Activated CD4-positive, alpha-beta T cell treated with anti-CD3 and anti-CD28 coated beads for 36 hours (primary cell): Measurements from ENCODE around the gene USP21. TPM values are rescaled to one million over a fixed set of nuclear protein-coding genes. Genes with fewer than 3 reads are reported as not detected.

ENCODE experiments used
- ATAC-seq: fragments of 200-7000 bp; cut with Tn5 transposase; one replicate; pipeline ENCODE4 v1.10.0; 2021; ENCODE audit warnings: mild to moderate bottlenecking, moderate library complexity
- CTCF ChIA-PET: fragments of 350-600 bp; sonication (Branson Sonifier 250); formaldehyde crosslinking; loops from one replicate; lab custom pipeline; 2021; ENCODE audit warnings: antibody characterized with exemption; lab: Charles Lee
- POLR2A ChIA-PET: fragments of 350-600 bp; sonication (Branson Sonifier 250); formaldehyde crosslinking; loops from one replicate; lab custom pipeline; 2021; ENCODE audit warnings: antibody characterized with exemption, inconsistent platforms; lab: Charles Lee
- DNase-seq: peaks from one replicate; pipeline ENCODE4 v3.0.0-alpha.2; 2020
- H3K27ac Mint-ChIP-seq: one replicate; pipeline ENCODE4 v1.8.0; 2021; ENCODE audit warnings: mixed read lengths
- H3K27me3 Mint-ChIP-seq: one replicate; pipeline ENCODE4 v1.8.0; 2021; ENCODE audit warnings: mixed read lengths
- H3K36me3 Mint-ChIP-seq: one replicate; pipeline ENCODE4 v1.8.0; 2021; ENCODE audit warnings: low read depth, mixed read lengths
- H3K4me1 Mint-ChIP-seq: one replicate; pipeline ENCODE4 v1.8.0; 2021; ENCODE audit warnings: mixed read lengths
- H3K4me3 Mint-ChIP-seq: one replicate; pipeline ENCODE4 v1.8.0; 2021; ENCODE audit warnings: mild to moderate bottlenecking, moderate library complexity, mixed read lengths
- H3K9me3 Mint-ChIP-seq: one replicate; pipeline ENCODE4 v1.8.0; 2021; ENCODE audit warnings: low read depth, mixed read lengths
- intact Hi-C, 2 experiments: fragments of 100-400 bp; cut with DNase I in 1 of 2; cut with micrococcal nuclease in 1 of 2; formaldehyde crosslinking; loops; one replicate each; pipeline versions ENCODE4 v1.14.2 to v1.15.1; 2022 to 2024; cut with DNase I, micrococcal nuclease
- total RNA-seq, 2 experiments: library from RNA; stranded (reverse); gene quantifications; one replicate each; pipeline ENCODE4 v1.2.3, GENCODE V29; 2021

Gene USP21
- total RNA-seq, 2 experiments from 2014 or later: 25.1 to 32.0 TPM

DNA sequence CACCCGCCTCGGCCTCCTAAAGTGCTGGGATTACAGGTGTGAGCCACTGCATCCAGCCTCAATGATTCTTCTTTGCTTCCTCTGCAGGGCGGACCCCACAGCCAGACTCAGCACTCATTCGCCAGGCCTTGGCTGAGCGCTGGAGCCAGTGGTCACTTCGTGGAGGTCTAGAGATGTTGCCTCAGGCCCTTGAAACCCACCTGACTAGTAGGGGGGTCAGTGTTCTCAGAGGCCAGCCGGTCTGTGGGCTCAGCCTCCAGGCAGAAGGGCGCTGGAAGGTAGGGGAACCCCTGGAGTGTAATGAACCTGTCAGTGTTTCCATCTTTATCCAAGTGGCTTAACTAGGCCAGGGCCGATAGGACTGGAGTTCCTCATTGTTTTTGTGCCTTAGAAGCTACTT is 9.6 kb downstream of the USP21 start:
- Mint-ChIP-seq H3K4me1 (peaks cover 26% of the 10 kb centered on the region), H3K27ac (no peak overlapping the region), H3K27me3 (no peaks in the 10 kb centered on the region), H3K9me3 (no peaks in the 10 kb centered on the region), H3K36me3 (peaks cover 33% of the 10 kb centered on the region), H3K4me3 (peak overlapping the region; percentile 47)
- intact Hi-C loops: loop anchor here in 1 of 2 experiments (5.0 kb wide), 1 partner anchor 58 kb away; the partner anchor contains the start of gene TOMM40L
- POLR2A ChIA-PET: interaction anchor here (0.7 kb wide), 1 partner anchor 119 kb away, joined by 4 read pairs; no protein-coding TSS in a partner anchor
- ATAC-seq (no peak), DNase-seq (no peak)
- CTCF ChIA-PET: interaction anchor here (0.6 to 3.9 kb wide), 5 partner anchors 7 to 121 kb away, joined by 3 to 29 read pairs (median 3); partner anchors contain the start of gene B4GALT3

DNA sequence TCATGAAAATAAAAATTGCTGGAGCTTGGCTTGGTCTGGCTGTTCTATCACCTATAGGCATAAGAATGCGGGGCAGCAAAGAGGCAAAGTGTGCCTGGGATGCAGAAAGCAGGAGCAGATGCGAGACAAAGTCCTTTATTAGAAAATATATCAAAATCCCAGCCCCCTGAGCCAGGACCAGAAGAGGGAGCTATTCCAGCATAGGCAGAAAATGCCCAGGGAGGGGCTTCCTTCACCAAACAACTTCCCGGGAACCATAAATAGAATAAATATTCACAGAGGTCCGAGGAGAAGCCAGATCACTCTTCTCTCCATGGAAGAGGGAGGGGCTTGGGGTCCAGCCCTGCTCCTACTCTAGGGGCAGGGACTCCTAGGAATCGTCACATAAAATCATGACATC is 11.9 kb downstream of the USP21 start:
- peaks cover 34% of the 10 kb centered on the region for H3K4me1 Mint-ChIP-seq
- H3K27me3 Mint-ChIP-seq: no peaks in the 10 kb centered on the region
- DNase-seq (no peak), ATAC-seq (no peak)
- intact Hi-C loops: no loop called here
- no peak overlapping the region for H3K4me3 Mint-ChIP-seq
- no peak overlapping the region for H3K27ac Mint-ChIP-seq
- no peaks in the 10 kb centered on the region for H3K9me3 Mint-ChIP-seq
- POLR2A ChIA-PET: no interaction called here
- CTCF ChIA-PET: interaction anchor here (0.6 to 1.5 kb wide), 8 partner anchors 9 to 110 kb away, joined by 3 to 8 read pairs (median 3); partner anchors contain the start of gene TOMM40L
- peaks cover 37% of the 10 kb centered on the region for H3K36me3 Mint-ChIP-seq

DNA sequence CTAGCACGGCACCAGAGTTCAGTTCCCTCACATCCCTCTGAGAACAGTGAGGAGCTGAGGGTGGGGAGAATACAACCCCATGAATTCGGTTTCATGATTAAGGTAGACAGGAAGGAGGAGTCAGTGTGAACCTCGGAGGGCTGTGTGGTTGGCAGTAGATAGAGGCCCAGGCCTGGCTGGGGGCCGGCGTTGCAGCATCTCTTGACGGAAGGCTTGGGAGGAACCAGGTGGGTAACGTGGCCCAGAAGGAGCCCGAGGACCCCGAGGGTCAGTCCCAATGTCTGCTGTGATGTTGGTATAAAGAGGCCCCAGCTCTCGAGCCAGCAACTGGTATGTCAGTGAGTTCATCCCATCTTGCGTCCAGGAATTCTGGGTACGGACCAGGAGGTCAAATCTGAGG is 12.4 kb downstream of the USP21 start:
- Mint-ChIP-seq H3K9me3 (no peaks in the 10 kb centered on the region), H3K27ac (no peak overlapping the region), H3K4me1 (peaks cover 38% of the 10 kb centered on the region), H3K36me3 (peaks cover 41% of the 10 kb centered on the region), H3K27me3 (no peaks in the 10 kb centered on the region), H3K4me3 (no peak overlapping the region)
- ChIA-PET CTCF (interaction anchor here (0.9 to 1.4 kb wide), 5 partner anchors 8 to 111 kb away, joined by 3 to 7 read pairs (median 3); partner anchors contain the start of gene TOMM40L), POLR2A (interaction anchor here (0.6 kb wide), 1 partner anchor 12 kb away, joined by 3 read pairs; the partner anchor contains the start of gene USP21)
- DNase-seq (no peak), ATAC-seq (no peak)
- intact Hi-C loops: no loop called here

DNA sequence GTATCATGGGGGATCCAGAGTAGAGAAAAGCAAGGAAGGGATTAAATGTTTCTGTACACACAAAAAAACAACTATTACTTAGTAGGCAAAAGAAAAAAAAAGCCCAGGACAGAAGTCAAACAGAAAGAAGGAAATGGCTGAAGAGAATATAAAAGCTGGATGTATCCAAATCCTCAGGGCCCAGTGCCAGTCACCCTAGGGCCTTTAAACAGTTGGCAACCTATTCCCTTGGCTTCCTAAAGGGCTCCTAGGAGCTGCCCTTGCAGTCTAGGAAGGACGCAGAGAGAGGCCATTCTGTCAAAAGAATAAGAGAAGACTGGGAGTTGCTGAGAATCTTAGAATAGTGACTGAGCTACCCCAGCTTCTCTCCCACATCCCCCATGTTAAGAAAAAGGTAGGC is 13.0 kb downstream of the USP21 start:
- Mint-ChIP-seq H3K9me3 (no peaks in the 10 kb centered on the region), H3K4me1 (peaks cover 34% of the 10 kb centered on the region), H3K27ac (peak overlapping the region; percentile 51), H3K27me3 (no peaks in the 10 kb centered on the region), H3K4me3 (no peak overlapping the region), H3K36me3 (peaks cover 41% of the 10 kb centered on the region)
- DNase-seq (no peak), ATAC-seq (no peak)
- ChIA-PET POLR2A (no interaction called here), CTCF (interaction anchor here (0.7 to 0.9 kb wide), 3 partner anchors 8 to 31 kb away, joined by 3 to 7 read pairs (median 6); partner anchors contain the start of gene UFC1)
- intact Hi-C loops: no loop called here

DNA sequence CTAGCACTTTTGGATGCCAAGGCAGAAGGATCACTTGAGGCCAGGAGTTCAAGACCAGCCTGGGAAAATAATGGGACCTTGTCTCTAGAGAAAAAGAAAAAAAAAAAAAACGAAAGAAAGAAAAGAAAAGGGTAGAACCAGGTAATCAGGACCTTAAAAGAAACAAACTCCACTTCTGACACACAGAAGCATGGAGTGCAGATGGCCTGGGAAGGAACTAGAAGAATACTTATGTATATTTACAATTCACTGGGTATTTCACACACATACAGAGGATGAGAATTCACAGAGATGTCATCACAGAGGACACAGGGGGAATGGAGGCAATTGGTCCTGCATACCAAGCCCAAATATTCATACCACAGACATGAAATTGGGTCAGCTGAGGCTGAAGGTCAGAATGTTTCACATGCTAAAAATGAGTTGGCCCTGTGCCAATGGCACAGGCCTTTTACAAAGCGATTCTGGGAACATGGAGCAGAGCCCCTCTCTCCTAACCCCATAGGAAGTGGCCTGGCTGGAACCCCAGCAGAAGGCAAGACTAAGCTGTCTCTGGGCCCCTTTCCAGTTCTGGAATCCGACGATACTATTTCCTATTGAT is 13.6 kb downstream of the USP21 start:
- DNase-seq: no peak
- no peak for ATAC-seq
- POLR2A ChIA-PET: no interaction called here
- Mint-ChIP-seq H3K4me3 (no peak overlapping the region), H3K27me3 (no peaks in the 10 kb centered on the region), H3K9me3 (no peaks in the 10 kb centered on the region), H3K36me3 (peaks cover 41% of the 10 kb centered on the region), H3K27ac (peak overlapping the region; percentile 51), H3K4me1 (peaks cover 37% of the 10 kb centered on the region)
- CTCF ChIA-PET: interaction anchor here (0.7 to 0.9 kb wide), 3 partner anchors 9 to 30 kb away, joined by 3 to 7 read pairs (median 6); partner anchors contain the start of gene UFC1
- intact Hi-C loops: no loop called here

DNA sequence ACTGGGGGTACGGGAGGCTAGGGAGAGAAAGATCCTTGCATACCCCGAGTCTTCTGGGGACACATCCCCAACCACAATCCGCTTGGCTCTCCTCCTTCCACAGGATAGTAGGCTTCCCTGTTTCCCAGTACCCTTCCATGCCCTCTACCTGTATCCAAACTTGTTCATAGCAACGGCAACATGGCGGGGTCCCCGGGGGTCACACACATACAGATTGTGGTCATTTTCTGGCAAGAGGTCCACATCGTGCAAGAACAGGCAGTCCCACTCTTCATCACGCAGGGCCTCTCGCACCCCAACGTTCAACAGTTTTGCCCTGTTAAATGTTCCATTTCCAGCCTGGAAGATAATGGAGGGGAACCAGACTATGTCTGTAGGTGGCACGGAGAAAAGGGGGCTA is 14.4 kb downstream of the USP21 start:
- H3K27me3 Mint-ChIP-seq: no peaks in the 10 kb centered on the region
- H3K9me3 Mint-ChIP-seq: no peaks in the 10 kb centered on the region
- H3K4me1 Mint-ChIP-seq: peaks cover 37% of the 10 kb centered on the region
- CTCF ChIA-PET: no interaction called here
- DNase-seq (no peak), ATAC-seq (no peak)
- peaks cover 41% of the 10 kb centered on the region for H3K36me3 Mint-ChIP-seq
- H3K4me3 Mint-ChIP-seq: no peak overlapping the region
- H3K27ac Mint-ChIP-seq: no peak overlapping the region
- intact Hi-C loops: no loop called here
- POLR2A ChIA-PET: no interaction called here

DNA sequence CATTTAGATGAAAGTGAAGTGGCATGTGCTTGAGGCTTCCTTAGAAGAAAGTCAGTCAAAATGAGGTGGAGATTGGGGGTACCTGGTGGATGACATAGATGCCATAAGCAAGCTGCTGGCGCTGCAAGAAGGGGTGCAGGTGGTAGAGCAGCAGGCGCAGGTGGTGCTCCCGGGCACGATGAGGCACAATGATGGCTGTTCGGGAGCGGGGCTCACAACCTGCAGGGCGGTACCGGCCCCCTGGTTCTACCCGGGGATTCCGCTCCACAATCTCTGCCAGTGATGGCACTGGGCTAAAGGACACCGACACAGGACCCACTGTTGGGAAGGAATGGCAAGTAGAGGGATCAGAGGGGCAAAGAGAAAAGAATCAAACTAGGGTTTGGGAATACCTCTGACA is 15.6 kb downstream of the USP21 start:
- ATAC-seq (no peak), DNase-seq (no peak)
- CTCF ChIA-PET: interaction anchor here (1.1 to 4.1 kb wide), 2 partner anchors 8 to 46 kb away, joined by 3 to 29 read pairs; partner anchors contain the start of gene PPOX
- Mint-ChIP-seq H3K36me3 (peaks cover 41% of the 10 kb centered on the region), H3K27me3 (no peaks in the 10 kb centered on the region), H3K27ac (peak overlapping the region; percentile 48), H3K4me3 (no peak overlapping the region), H3K4me1 (peaks cover 37% of the 10 kb centered on the region), H3K9me3 (no peaks in the 10 kb centered on the region)
- intact Hi-C loops: no loop called here
- POLR2A ChIA-PET: no interaction called here

DNA sequence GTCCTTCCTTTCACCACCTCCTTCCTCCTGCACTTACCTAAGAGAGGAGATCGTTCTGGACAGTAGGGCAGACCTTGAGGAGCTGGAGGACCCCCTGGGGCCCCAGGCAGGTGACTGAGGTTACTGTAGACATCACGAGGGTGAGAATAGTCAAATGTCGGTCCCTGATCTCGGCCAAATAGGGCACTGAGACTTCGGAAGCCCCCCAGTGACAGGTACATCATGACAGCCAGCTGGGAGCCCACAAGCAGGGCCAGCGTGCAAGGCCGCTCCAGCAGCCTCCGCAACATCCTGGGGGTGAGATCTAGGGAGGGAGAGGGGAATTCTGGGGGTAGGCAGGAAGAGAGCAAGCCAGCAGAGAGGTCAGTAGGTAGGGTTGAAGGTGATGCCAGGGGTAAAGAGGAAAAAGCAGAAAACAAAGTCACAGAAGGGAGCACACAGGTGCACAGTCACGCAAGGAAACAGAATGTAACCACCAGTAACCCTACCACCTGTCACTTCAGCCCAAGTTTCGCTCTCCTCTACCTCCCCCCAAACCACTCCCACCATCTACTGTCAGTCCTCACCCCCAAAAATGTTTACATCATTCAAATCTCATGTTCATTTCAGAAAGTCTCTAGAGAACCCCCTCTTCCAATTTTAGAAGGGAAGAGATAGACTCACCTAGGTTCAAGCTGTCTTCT is 16.6 kb downstream of the USP21 start:
- ATAC-seq (no peak), DNase-seq (no peak)
- H3K36me3 Mint-ChIP-seq: peaks cover 39% of the 10 kb centered on the region
- no peaks in the 10 kb centered on the region for H3K27me3 Mint-ChIP-seq
- H3K27ac Mint-ChIP-seq: peak overlapping the region; percentile 98
- H3K9me3 Mint-ChIP-seq: no peaks in the 10 kb centered on the region
- H3K4me1 Mint-ChIP-seq: peaks cover 44% of the 10 kb centered on the region
- peak overlapping the region; percentile 91 for H3K4me3 Mint-ChIP-seq
- POLR2A ChIA-PET: interaction anchor here (1.4 kb wide), 1 partner anchor 9 kb away, joined by 10 read pairs; the partner anchor contains the start of gene PPOX
- intact Hi-C loops: loop anchor here in 1 of 2 experiments (2.0 kb wide), 1 partner anchor 17 kb away; the partner anchor contains the start of gene USP21
- CTCF ChIA-PET: interaction anchor here (0.6 to 4.1 kb wide), 5 partner anchors 9 to 45 kb away, joined by 3 to 29 read pairs (median 4); partner anchors contain the start of gene PPOX

DNA sequence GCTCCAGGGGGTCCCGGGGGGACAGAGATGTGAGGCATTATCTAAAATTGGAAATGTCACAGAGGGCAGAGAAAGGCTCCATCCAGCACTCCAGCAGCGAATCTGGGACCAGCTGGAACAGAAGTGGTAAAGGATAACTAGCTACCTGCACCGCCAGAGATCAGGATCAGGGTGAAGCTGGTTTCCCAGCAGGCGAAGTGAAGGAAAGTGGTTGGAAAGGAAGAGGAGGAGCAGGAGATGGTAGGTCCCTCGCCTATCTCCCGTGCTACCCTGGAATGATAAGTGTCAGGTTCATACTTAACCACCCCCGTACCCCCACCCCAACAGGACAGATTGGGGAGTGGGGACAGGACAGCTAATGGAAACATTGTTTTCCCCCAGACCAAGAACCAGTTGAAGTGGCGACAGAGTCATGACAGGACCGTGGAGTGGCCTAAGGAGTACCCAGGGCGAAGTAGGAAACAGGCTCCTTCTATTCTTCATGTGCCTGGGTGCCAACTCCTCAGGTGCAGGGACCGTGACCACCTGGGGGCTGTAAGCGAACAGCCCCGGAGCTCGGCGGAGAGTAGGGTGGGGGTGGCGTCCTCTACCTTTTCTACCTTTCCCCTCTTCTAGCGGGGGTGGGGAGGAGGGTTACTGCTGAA is 17.3 kb downstream of the USP21 start:
- Mint-ChIP-seq H3K4me3 (peak overlapping the region; percentile 91), H3K27ac (peak overlapping the region; percentile 98), H3K9me3 (no peaks in the 10 kb centered on the region), H3K36me3 (peaks cover 33% of the 10 kb centered on the region), H3K4me1 (peaks cover 49% of the 10 kb centered on the region), H3K27me3 (no peaks in the 10 kb centered on the region)
- intact Hi-C loops: loop anchor here (1.0 to 2.0 kb wide), 7 partner anchors 10 to 138 kb away; partner anchors contain the start of genes PPOX (in 2 of the 2), USP21 (in 2 of the 2), DEDD (in 1 of the 2) and NDUFS2 (in 1 of the 2)
- no peak for ATAC-seq
- ChIA-PET POLR2A (interaction anchor here (1.0 to 1.4 kb wide), 3 partner anchors 10 to 49 kb away, joined by 5 to 10 read pairs (median 9); partner anchors contain the start of genes DEDD, PPOX and TOMM40L), CTCF (interaction anchor here (0.6 to 4.1 kb wide), 5 partner anchors 10 to 53 kb away, joined by 3 to 29 read pairs (median 6); partner anchors contain the start of gene PPOX)
- no peak for DNase-seq

DNA sequence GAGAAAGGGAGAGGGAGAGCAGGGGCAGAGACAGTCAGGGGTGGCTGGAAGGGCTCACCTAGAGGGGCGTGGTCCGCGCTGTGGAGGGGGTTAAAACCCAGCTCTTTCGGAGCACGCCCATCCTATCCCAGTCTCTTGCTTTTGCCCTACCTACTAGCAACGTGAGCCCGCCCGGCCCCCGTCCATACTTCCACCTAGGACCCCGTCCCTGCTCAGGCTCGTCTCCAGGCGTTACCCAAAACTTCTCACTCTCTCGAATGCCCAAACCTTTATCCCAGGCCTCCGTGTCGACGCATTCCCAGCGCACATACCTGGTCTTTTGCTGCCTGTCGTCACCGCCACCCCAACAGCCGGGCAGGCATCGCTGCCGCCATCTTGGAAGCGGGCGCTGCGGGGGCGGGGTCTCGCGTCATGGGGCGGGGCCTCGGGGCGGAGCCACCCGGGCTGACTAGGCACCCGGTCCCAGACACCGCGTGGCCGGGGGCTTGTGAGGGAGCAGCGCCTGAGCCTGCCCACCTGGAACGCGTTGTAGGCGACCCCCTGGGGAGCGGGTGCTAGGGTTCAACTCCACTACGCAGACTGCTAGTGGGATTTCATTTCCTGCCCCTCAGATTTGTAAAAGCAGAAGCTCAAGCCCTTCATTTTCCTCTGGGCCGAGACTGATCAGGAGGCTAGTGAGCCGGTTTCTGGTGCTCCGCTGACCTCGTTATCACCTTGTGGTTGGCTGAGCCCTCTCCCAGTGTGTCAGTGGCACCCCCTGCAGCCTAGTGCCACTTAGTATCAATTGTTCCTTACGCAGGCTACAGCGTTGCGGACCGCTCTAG is 18.0 kb downstream of the USP21 start, which contains the start of gene B4GALT3:
TSS of gene B4GALT3 (minus strand) at position 396 of the 824 bp plus-strand sequence. CDS start 1,447 bp downstream, outside the sequence.
- no peaks in the 10 kb centered on the region for H3K27me3 Mint-ChIP-seq
- peak within 1 kb of the TSS; percentile 98 for H3K27ac Mint-ChIP-seq
- H3K9me3 Mint-ChIP-seq: no peaks in the 10 kb centered on the region
- H3K4me1 Mint-ChIP-seq: peaks cover 57% of the 10 kb centered on the region
- ATAC-seq (peak; percentile 86), DNase-seq (peak; percentile 98)
- intact Hi-C loops: loop anchor here (1.0 to 2.0 kb wide), 7 partner anchors 11 to 137 kb away; partner anchors contain the start of genes PPOX (in 2 of the 2), USP21 (in 2 of the 2), DEDD (in 1 of the 2) and NDUFS2 (in 1 of the 2)
- ChIA-PET POLR2A (interaction anchor here (1.0 to 1.4 kb wide), 3 partner anchors 11 to 48 kb away, joined by 5 to 10 read pairs (median 9); partner anchors contain the start of genes DEDD, PPOX and TOMM40L), CTCF (interaction anchor here (0.6 to 4.1 kb wide), 4 partner anchors 10 to 52 kb away, joined by 3 to 29 read pairs (median 5); partner anchors contain the start of gene PPOX)
- H3K36me3 Mint-ChIP-seq: peaks cover 31% of the 10 kb centered on the region
- peak within 1 kb of the TSS; percentile 91 for H3K4me3 Mint-ChIP-seq
